GM04503 (cell line): ENCODE data around the gene PCDHB9.

Experiments used
- DNase-seq: peaks from one replicate; pipeline ENCODE4 v3.0.0-alpha.2; 2012; ENCODE audit warnings: low read depth

PCDHB9 gene

GRCh38 chr5:141236516-141237313 lies 49.8 kb downstream of the PCDHB9 start:
- no peak for DNase-seq
